Thyroid gland (tissue), 4 donors: ENCODE results near the gene KLHDC7A.

Experiments
- CTCF ChIP-seq, 6 experiments: fragments of 200-600 bp in 3 of 6; fragments of 450-650 bp in 3 of 6; sonication (generic) in 3 of 6; IDR thresholded peaks; one replicate each; pipeline ENCODE4 v1.5.1; 2016 to 2019; ENCODE audit warnings: antibody characterized with exemption in 6 of 6, mild to moderate bottlenecking in 2 of 6, inconsistent platforms in 1 of 6, moderate library complexity in 1 of 6
- POLR2A ChIP-seq, 2 donors: fragments of 450-650 bp; IDR thresholded peaks; one replicate each; pipeline ENCODE4 v1.6.1; 2017; ENCODE audit warnings: antibody characterized with exemption in 2 of 2, mild to moderate bottlenecking in 2 of 2, moderate library complexity in 1 of 2

GRCh38 chr1:18533259-18533658 lies 52.5 kb downstream of the KLHDC7A start:
- TF ChIP-seq POLR2A (IDR thresholded peaks at IDR 0.05) (no peak), CTCF (IDR thresholded peaks at IDR 0.05) (no peak)
